GM12878 (cell line): Measurements from ENCODE around the gene SGIP1. TPM values are rescaled to one million over a fixed set of nuclear protein-coding genes. Genes with fewer than 3 reads are reported as not detected.

ENCODE experiments used
- ATAC-seq: fragments of 200-7000 bp; cut with Tn5 transposase; 3 replicates; pipeline ENCODE4 v1.9.1; 2020; ENCODE audit warnings: mild to moderate bottlenecking, moderate library complexity
- BruUV-seq: library from RNA; stranded (reverse); fragments of 400-500 nt; replicated peaks from 2 replicates; lab custom pipeline; 2021; lab: Mats Ljungman, UMichigan
- CTCF ChIA-PET: fragments of 300-600 bp; sonication (Branson Sonifier 250); formaldehyde crosslinking; extraction: SDS; loops from one replicate; lab custom pipeline; 2021; ENCODE audit warnings: inconsistent platforms; lab: Yijun Ruan, JAX
- POLR2A ChIA-PET: fragments of 350-600 bp; formaldehyde crosslinking; extraction: SDS; loops from one replicate; lab custom pipeline; 2021; ENCODE audit warnings: inconsistent platforms; lab: Charles Lee
- RAD21 ChIA-PET: fragments of 300-600 bp; sonication (Branson Sonifier 250); formaldehyde crosslinking; loops from one replicate; lab custom pipeline; 2023; ENCODE audit warnings: antibody characterized with exemption; ENCODE audit not compliant: unreplicated experiment; lab: Charles Lee
- SMC1A ChIA-PET: fragments of 300-600 bp; sonication (Branson Sonifier 250); formaldehyde crosslinking; loops from one replicate; lab custom pipeline; 2023; ENCODE audit not compliant: unreplicated experiment, uncharacterized antibody; lab: Charles Lee
- DNase-seq: peaks from one replicate; pipeline ENCODE4 v3.0.0-alpha.2; 2011; ENCODE audit warnings: low read depth, low spot score
- FAIRE-seq: peaks from 3 replicates; lab custom pipeline; 2011; peaks lifted over from hg19 to GRCh38; lab: Jason Lieb, UNC
- H2AFZ ChIP-seq: 2 replicates; pipeline ENCODE4 v1.6.0; 2011; ENCODE audit warnings: low read depth, low read length, control low read depth; ENCODE audit not compliant: control insufficient read depth
- H3K27ac ChIP-seq: 2 replicates; pipeline ENCODE4 v1.5.1; 2011; ENCODE audit warnings: control low read depth; ENCODE audit not compliant: control insufficient read depth, insufficient read depth
- H3K27me3 ChIP-seq, 2 experiments: replicated peaks in 1 of 2; 2 replicates each; pipeline versions ENCODE4 v1.6.0 to v1.6.1; 2011; ENCODE audit warnings: low read length in 1 of 2; ENCODE audit not compliant: control insufficient read depth in 2 of 2, insufficient read depth in 2 of 2
- H3K36me3 ChIP-seq, 2 experiments: 2 replicates each; pipeline ENCODE4 v1.5.1; 2011; ENCODE audit warnings: low read length in 1 of 2; ENCODE audit not compliant: control insufficient read depth in 2 of 2, insufficient read depth in 2 of 2
- H3K4me1 ChIP-seq: 2 replicates; pipeline ENCODE4 v1.6.1; 2011; ENCODE audit warnings: mild to moderate bottlenecking, low read length, moderate library complexity, mixed read lengths; ENCODE audit not compliant: control insufficient read depth, insufficient read depth
- H3K4me2 ChIP-seq: 2 replicates; pipeline ENCODE4 v1.6.0; 2011; ENCODE audit warnings: control low read depth; ENCODE audit not compliant: control insufficient read depth, insufficient read depth
- H3K4me3 ChIP-seq: fragments of 200-600 bp; sonication (generic); 2 replicates; pipeline ENCODE4 v1.5.1; 2016
- H3K79me2 ChIP-seq: 2 replicates; pipeline ENCODE4 v1.6.0; 2011; ENCODE audit warnings: low read length; ENCODE audit not compliant: control insufficient read depth, insufficient read depth
- H3K9ac ChIP-seq: 2 replicates; pipeline ENCODE4 v1.8.0; 2011; ENCODE audit warnings: low read length, control low read depth, mixed read lengths; ENCODE audit not compliant: control insufficient read depth, insufficient read depth
- H3K9me3 ChIP-seq: replicated peaks from 3 replicates; pipeline ENCODE4 v1.5.1; 2011; ENCODE audit warnings: mild to moderate bottlenecking, low read length; ENCODE audit not compliant: control insufficient read depth, insufficient read depth
- H4K20me1 ChIP-seq: 2 replicates; pipeline ENCODE4 v1.6.0; 2011; ENCODE audit not compliant: control insufficient read depth, insufficient read depth
- CEBPZ ChIP-seq: fragments of 150-350 bp; IDR thresholded peaks from 2 replicates; pipeline ENCODE4 v1.6.1; 2016; ENCODE audit warnings: low read depth, low read length
- CTCF ChIP-seq, 3 experiments: IDR thresholded peaks in 2 of 3; conservative IDR thresholded peaks in 1 of 3; 2 replicates each; pipeline ENCODE4 v1.5.1; 2011; ENCODE audit warnings: low read depth in 3 of 3, low read length in 3 of 3, mild to moderate bottlenecking in 3 of 3, control low read depth in 2 of 3, moderate library complexity in 2 of 3, inconsistent platforms in 1 of 3, mixed read lengths in 1 of 3; ENCODE audit not compliant: control insufficient read depth in 2 of 3, insufficient read depth in 1 of 3; ENCODE audit errors: extremely low read depth in 1 of 3
- GABPA ChIP-seq: IDR thresholded peaks from 2 replicates; pipeline ENCODE4 v1.6.1; 2014; ENCODE audit warnings: antibody characterized with exemption, low read depth, mild to moderate bottlenecking, inconsistent platforms
- MAX ChIP-seq: IDR thresholded peaks from 2 replicates; pipeline ENCODE4 v1.6.1; 2012; ENCODE audit warnings: low read depth, low read length, improper control_type of control experiment
- ZNF687 ChIP-seq: fragments of 450-650 bp; IDR thresholded peaks from 2 replicates; pipeline ENCODE4 v1.6.1; 2017; ENCODE audit warnings: mild to moderate bottlenecking, moderate library complexity
- ZSCAN29 ChIP-seq: fragments of 450-650 bp; IDR thresholded peaks from 2 replicates; pipeline ENCODE4 v1.6.1; 2017; ENCODE audit warnings: mild to moderate bottlenecking, moderate library complexity
- WGBS: methylation state at CpG from one replicate; pipeline ENCODE4 v1.1.6; 2016; ENCODE audit warnings: low lambda C conversion rate; ENCODE audit not compliant: insufficient replicate concordance, insufficient coverage; ENCODE audit errors: missing lambda C conversion rate; 5-methylcytosine and 5-hydroxymethylcytosine counted together
- in situ Hi-C: fragments of 300-500 bp; cut with MboI; formaldehyde crosslinking; loops from 9 replicates; pipeline ENCODE4 v1.14.3; 2018; ENCODE audit warnings: mixed read lengths
- intact Hi-C: fragments of 100-400 bp; cut with micrococcal nuclease; formaldehyde crosslinking; loops from one replicate; pipeline ENCODE4 v1.14.2; 2022; ENCODE audit not compliant: unreplicated experiment
- polyA plus RNA-seq, 11 experiments: library from polyadenylated mRNA; depleted of rRNA in 4 of 11; unstranded in 6 of 11; stranded (reverse) in 5 of 11; fragments of >200 nt; fragmentation: Nextera tagmentation in 4 of 11; fragmentation: Illumina TruSeq in 1 of 11; extraction: Ambion mirVana in 4 of 11; extraction: Trizol in 1 of 11; gene quantifications; 1 replicate in 1 of 11; 2 replicates in 10 of 11; pipeline versions ENCODE4 v1.2.1 to v1.2.3, GENCODE V29; 2011 to 2016; ENCODE audit warnings: inconsistent platforms in 2 of 11, missing spikeins in 2 of 11, low read depth in 1 of 11
- total RNA-seq, 4 experiments: library from RNA; depleted of rRNA in 3 of 4; stranded (reverse); fragments of >200 nt in 3 of 4; fragmentation: Illumina TruSeq in 1 of 4; extraction: Trizol in 1 of 4; gene quantifications; 2 replicates each; pipeline versions ENCODE4 v1.2.1 to v1.2.3, GENCODE V29; 2013 to 2021

The SGIP1 gene
- total and polyA plus RNA-seq, 10 of the 15 experiments (the other 5 are each of a cell fraction or from before 2014, with no cell fraction given) = 0.15 TPM; not detected in 9

GRCh38 chr1:66733348-66734017, 199.5 kb downstream of the SGIP1 start:
- H3K4me3 ChIP-seq = no peak overlapping the region
- H3K27ac ChIP-seq = no peak overlapping the region
- no peaks in the 10 kb centered on the region for H3K36me3 ChIP-seq
- FAIRE-seq = no peak
- peak; percentile 32; the same call in 1 of the 3 replicates for ATAC-seq
- RAD21 ChIA-PET = no interaction called here
- no peaks in the 10 kb centered on the region for H3K79me2 ChIP-seq
- H3K27me3 ChIP-seq = no peaks in the 10 kb centered on the region
- H3K9ac ChIP-seq = no peak overlapping the region
- DNase-seq = no peak
- intact Hi-C loops (loop anchor here (10.0 kb wide), 1 partner anchor 379 kb away; no protein-coding TSS in a partner anchor), in situ Hi-C loops (no loop called here)
- H3K4me1 ChIP-seq = no peaks in the 10 kb centered on the region
- H2AFZ ChIP-seq = no peak overlapping the region
- H3K4me2 ChIP-seq = no peak overlapping the region
- CTCF ChIA-PET = interaction anchor here (0.6 to 1.9 kb wide), 6 partner anchors 8 to 491 kb away, joined by 3 to 6 read pairs (median 3); no protein-coding TSS in a partner anchor
- POLR2A ChIA-PET = no interaction called here
- no TSS peak for BruUV-seq
- no peaks in the 10 kb centered on the region for H3K9me3 ChIP-seq
- SMC1A ChIA-PET = interaction anchor here (0.7 to 1.4 kb wide), 2 partner anchors 8 to 31 kb away, joined by 3 read pairs; no protein-coding TSS in a partner anchor
- H4K20me1 ChIP-seq = no peaks in the 10 kb centered on the region
- WGBS = 33% methylated on average over 7 of the region's 7 CpGs
- TF ChIP-seq CEBPZ (no peak), ZSCAN29 (no peak), CTCF (IDR thresholded peaks at IDR 0.05 in 2 of 3, conservative IDR thresholded peaks at IDR 0.05 in 1 of 3; ENCODE audit: control insufficient read depth in 2 of 3, extremely low read depth in 1 of 3, insufficient read depth in 1 of 3, low read depth in 3 of 3, low read length in 3 of 3) (peak in 2 of 3 experiments; percentile 7 to 13; a peak in 1 of 6 replicates), GABPA (no peak), ZNF687 (no peak), MAX (no peak)
